HUES6 (cell line): Measurements from ENCODE around the gene ZNF276.
"Not testable (repeated sequence)": the region's sequence is repeated elsewhere in the genome, so short reads cannot be mapped to it uniquely, and the experiment has no call there.

ENCODE experiments used
- H3K27ac ChIP-seq: 2 replicates; pipeline ENCODE4 v1.7.0; 2013; ENCODE audit warnings: low read depth, mild to moderate bottlenecking, low read length, inconsistent platforms
- H3K27me3 ChIP-seq: 2 replicates; pipeline ENCODE4 v1.6.1; 2013; ENCODE audit warnings: low read length; ENCODE audit not compliant: control insufficient read depth, insufficient read depth
- H3K36me3 ChIP-seq: 2 replicates; pipeline ENCODE4 v1.6.1; 2013; ENCODE audit warnings: low read length; ENCODE audit not compliant: control insufficient read depth, insufficient read depth
- H3K4me1 ChIP-seq: 2 replicates; pipeline ENCODE4 v1.6.1; 2013; ENCODE audit warnings: low read length; ENCODE audit not compliant: control insufficient read depth, insufficient read depth
- H3K4me3 ChIP-seq: 2 replicates; pipeline ENCODE4 v1.5.1; 2013; ENCODE audit warnings: low read depth, low read length
- H3K9ac ChIP-seq: one replicate; pipeline ENCODE4 v1.6.1; 2013; ENCODE audit warnings: mild to moderate bottlenecking, low read length
- H3K9me3 ChIP-seq: 2 replicates; pipeline ENCODE4 v1.6.1; 2013; ENCODE audit warnings: low read depth, low read length; ENCODE audit not compliant: control insufficient read depth, insufficient read depth

The ZNF276 gene

GRCh38 chr16:89690392-89690901 is 30.9 kb upstream of the ZNF276 start:
- H3K4me3 ChIP-seq: no peak overlapping the region
- no peak overlapping the region for H3K27ac ChIP-seq
- no peaks in the 10 kb centered on the region for H3K27me3 ChIP-seq
- H3K36me3 ChIP-seq: peaks cover 62% of the 10 kb centered on the region
- H3K4me1 ChIP-seq: no peaks in the 10 kb centered on the region
- H3K9me3 ChIP-seq: peaks cover 5% of the 10 kb centered on the region
- H3K9ac ChIP-seq: no peak overlapping the region

GRCh38 chr16:89691231-89691985 is 29.9 kb upstream of the ZNF276 start:
- Histone ChIP-seq H3K4me1 (no peaks in the 10 kb centered on the region), H3K36me3 (peaks cover 64% of the 10 kb centered on the region), H3K9ac (no peak overlapping the region), H3K27me3 (no peaks in the 10 kb centered on the region), H3K9me3 (no peaks in the 10 kb centered on the region), H3K4me3 (no peak overlapping the region), H3K27ac (no peak overlapping the region)

- H3K9me3 ChIP-seq: no peaks in the 10 kb centered on the region
- H3K36me3 ChIP-seq: peaks cover 70% of the 10 kb centered on the region
- H3K27me3 ChIP-seq: no peaks in the 10 kb centered on the region
- no peak overlapping the region for H3K9ac ChIP-seq
- no peak overlapping the region for H3K4me3 ChIP-seq
- no peaks in the 10 kb centered on the region for H3K4me1 ChIP-seq
- H3K27ac ChIP-seq: no peak overlapping the region
These were observed 29.3 kb upstream of the ZNF276 start for GRCh38 chr16:89691986-89692569.

- H3K4me1 ChIP-seq: no peaks in the 10 kb centered on the region
- peaks cover 80% of the 10 kb centered on the region for H3K36me3 ChIP-seq
- H3K27me3 ChIP-seq: no peaks in the 10 kb centered on the region
- no peak overlapping the region for H3K9ac ChIP-seq
- no peak overlapping the region for H3K4me3 ChIP-seq
- no peak overlapping the region for H3K27ac ChIP-seq
- no peaks in the 10 kb centered on the region for H3K9me3 ChIP-seq
These were observed 28.0 kb upstream of the ZNF276 start for GRCh38 chr16:89693289-89693731.

GRCh38 chr16:89693931-89694783 is 27.2 kb upstream of the ZNF276 start:
- Histone ChIP-seq H3K27ac (no peak overlapping the region), H3K4me1 (no peaks in the 10 kb centered on the region), H3K9me3 (no peaks in the 10 kb centered on the region), H3K9ac (no peak overlapping the region), H3K4me3 (no peak overlapping the region), H3K36me3 (peaks cover 77% of the 10 kb centered on the region), H3K27me3 (no peaks in the 10 kb centered on the region)

- H3K36me3 ChIP-seq: peaks cover 73% of the 10 kb centered on the region
- not testable (repeated sequence) for H3K4me1 ChIP-seq, H3K9me3 ChIP-seq, H3K27me3 ChIP-seq, H3K4me3 ChIP-seq, H3K9ac ChIP-seq, H3K27ac ChIP-seq
These were observed 26.6 kb upstream of the ZNF276 start for GRCh38 chr16:89694784-89695085.

GRCh38 chr16:89695086-89695874 is 26.1 kb upstream of the ZNF276 start:
- Histone ChIP-seq H3K36me3 (peaks cover 68% of the 10 kb centered on the region), H3K27me3 (no peaks in the 10 kb centered on the region), H3K9ac (no peak overlapping the region), H3K4me3 (no peak overlapping the region), H3K9me3 (no peaks in the 10 kb centered on the region), H3K4me1 (peaks cover 3% of the 10 kb centered on the region), H3K27ac (no peak overlapping the region)

- H3K9ac ChIP-seq: no peak overlapping the region
- no peaks in the 10 kb centered on the region for H3K9me3 ChIP-seq
- no peak overlapping the region for H3K4me3 ChIP-seq
- H3K27me3 ChIP-seq: no peaks in the 10 kb centered on the region
- H3K27ac ChIP-seq: no peak overlapping the region
- H3K4me1 ChIP-seq: peaks cover 8% of the 10 kb centered on the region
- peaks cover 62% of the 10 kb centered on the region for H3K36me3 ChIP-seq
These were observed 25.3 kb upstream of the ZNF276 start for GRCh38 chr16:89695875-89696669.

GRCh38 chr16:89696670-89697128 is 24.6 kb upstream of the ZNF276 start:
- Histone ChIP-seq H3K4me3 (no peak overlapping the region), H3K36me3 (peaks cover 56% of the 10 kb centered on the region), H3K27me3 (no peaks in the 10 kb centered on the region), H3K4me1 (peaks cover 8% of the 10 kb centered on the region), H3K9ac (no peak overlapping the region), H3K27ac (no peak overlapping the region), H3K9me3 (no peaks in the 10 kb centered on the region)

GRCh38 chr16:89697161-89697615 is 24.1 kb upstream of the ZNF276 start:
- Histone ChIP-seq H3K27me3 (no peaks in the 10 kb centered on the region), H3K9me3 (no peaks in the 10 kb centered on the region), H3K4me1 (peaks cover 8% of the 10 kb centered on the region), H3K9ac (no peak overlapping the region), H3K27ac (no peak overlapping the region), H3K4me3 (no peak overlapping the region), H3K36me3 (peaks cover 51% of the 10 kb centered on the region)
